HG02763 (cell line): ENCODE results near the gene TRIM40.
"Not testable (repeated sequence)": the region's sequence is repeated elsewhere in the genome, so short reads cannot be mapped to it uniquely, and the experiment has no call there.

Experiments used
- ATAC-seq: cut with Tn5 transposase; IDR thresholded peaks from one replicate; pipeline ENCODE4 v1.9.1; 2021; ENCODE audit warnings: mild to moderate bottlenecking, moderate library complexity; ENCODE audit not compliant: unreplicated experiment

TRIM40 gene

GRCh38 chr6:30162265-30163089 lies 26.5 kb downstream of the TRIM40 start:
- no peak for ATAC-seq

GRCh38 chr6:30163090-30163917 lies 27.4 kb downstream of the TRIM40 start, which contains the start of gene TRIM15:
TRIM15 (plus strand) TSS chr6:30163546; CDS start chr6:30163685, 139 bp downstream.
- no peak for ATAC-seq

- ATAC-seq, result no peak
Measured at GRCh38 chr6:30163918-30164654, 28.1 kb downstream of the TRIM40 start.

GRCh38 chr6:30164714-30165113 lies 28.8 kb downstream of the TRIM40 start:
- ATAC-seq, result no peak

GRCh38 chr6:30165238-30165637 lies 29.3 kb downstream of the TRIM40 start:
- not testable (repeated sequence) for ATAC-seq

GRCh38 chr6:30167101-30167500 lies 31.2 kb downstream of the TRIM40 start:
- no peak for ATAC-seq

GRCh38 chr6:30168741-30169140 lies 32.8 kb downstream of the TRIM40 start:
- ATAC-seq, result no peak

- no peak for ATAC-seq
Measured at GRCh38 chr6:30169658-30170614, 34.0 kb downstream of the TRIM40 start.

- ATAC-seq, result no peak
Measured at GRCh38 chr6:30171677-30172471, 35.9 kb downstream of the TRIM40 start.

GRCh38 chr6:30172681-30173080 lies 36.7 kb downstream of the TRIM40 start:
- no peak for ATAC-seq

- ATAC-seq, result no peak
Measured at GRCh38 chr6:30175765-30176164, 39.8 kb downstream of the TRIM40 start.

- ATAC-seq, result no peak
Measured at GRCh38 chr6:30178837-30179236, 42.9 kb downstream of the TRIM40 start.

GRCh38 chr6:30180145-30180544 lies 44.2 kb downstream of the TRIM40 start:
- ATAC-seq, result no peak

GRCh38 chr6:30184417-30185031 lies 48.6 kb downstream of the TRIM40 start:
- no peak for ATAC-seq

GRCh38 chr6:30185846-30186484 lies 50.0 kb downstream of the TRIM40 start:
- ATAC-seq, result no peak

- no peak for ATAC-seq
Measured at GRCh38 chr6:30188541-30188940, 52.6 kb downstream of the TRIM40 start.

- no peak for ATAC-seq
Measured at GRCh38 chr6:30192076-30192475, 56.1 kb downstream of the TRIM40 start.
